NOMO-1 treated with DMSO at 0.1 percent for 48 hours (cell line): ENCODE data around the gene CYB5B.
"Not testable (repeated sequence)": the region's sequence is repeated elsewhere in the genome, so short reads cannot be mapped to it uniquely, and the experiment has no call there.

Source experiments
- DNase-seq: peaks from one replicate; lab custom pipeline; 2025; ENCODE audit not compliant: unreplicated experiment; lab: John Stamatoyannopoulos, UW

The CYB5B gene

DNA sequence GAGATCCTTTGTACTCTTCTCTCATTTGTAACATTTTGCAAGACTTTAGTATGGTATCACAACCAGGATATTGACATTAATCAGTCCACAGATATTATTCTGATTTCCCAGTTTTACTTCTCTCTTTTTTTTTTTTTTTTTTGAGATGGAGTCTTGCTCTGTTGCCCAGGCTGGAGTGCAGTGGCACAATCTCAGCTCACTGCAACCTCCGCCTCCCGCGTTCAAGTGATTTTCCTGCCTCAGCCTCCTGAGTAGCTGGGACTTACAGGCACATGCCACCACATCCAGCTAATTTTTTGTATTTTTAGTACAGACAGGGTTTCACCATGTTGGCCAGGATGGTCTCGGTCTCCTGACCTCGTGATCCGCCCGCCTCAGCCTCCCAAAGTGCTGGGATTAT is 16.6 kb downstream of the CYB5B start:
- not testable (repeated sequence) for DNase-seq

DNA sequence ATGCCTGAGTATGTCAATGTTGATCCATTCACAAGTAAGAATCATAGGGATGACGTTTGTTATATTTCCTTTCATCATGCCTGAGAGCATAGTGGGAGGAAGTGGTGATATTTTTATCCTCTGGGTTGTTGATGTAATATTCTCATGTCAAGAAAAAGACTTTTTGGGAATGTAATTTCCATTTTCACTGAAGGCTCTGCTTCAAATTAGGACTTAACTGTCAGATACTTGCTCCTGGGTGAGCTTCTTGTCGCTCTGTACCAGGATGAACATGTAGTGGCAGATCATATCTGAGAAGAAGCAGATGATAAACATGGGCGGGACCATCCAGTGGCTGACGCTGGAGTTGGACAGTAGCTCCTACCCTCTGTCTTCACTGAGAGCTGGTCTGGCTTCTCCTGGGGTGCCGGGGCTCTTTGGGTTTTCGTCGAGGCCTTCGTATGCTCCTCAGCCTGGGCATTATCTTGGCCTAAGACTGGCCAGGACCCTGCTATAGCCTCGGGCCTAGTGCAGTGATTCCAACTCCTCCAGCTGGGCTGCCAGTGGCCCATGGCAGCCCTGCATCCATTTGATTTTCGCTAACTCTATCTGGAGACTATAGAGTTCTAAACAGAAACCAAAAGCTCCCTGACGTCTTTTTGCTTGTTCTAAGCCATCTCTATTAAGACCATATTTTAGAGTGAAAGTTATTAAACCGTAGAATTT is 19.7 kb downstream of the CYB5B start:
- no peak for DNase-seq

DNA sequence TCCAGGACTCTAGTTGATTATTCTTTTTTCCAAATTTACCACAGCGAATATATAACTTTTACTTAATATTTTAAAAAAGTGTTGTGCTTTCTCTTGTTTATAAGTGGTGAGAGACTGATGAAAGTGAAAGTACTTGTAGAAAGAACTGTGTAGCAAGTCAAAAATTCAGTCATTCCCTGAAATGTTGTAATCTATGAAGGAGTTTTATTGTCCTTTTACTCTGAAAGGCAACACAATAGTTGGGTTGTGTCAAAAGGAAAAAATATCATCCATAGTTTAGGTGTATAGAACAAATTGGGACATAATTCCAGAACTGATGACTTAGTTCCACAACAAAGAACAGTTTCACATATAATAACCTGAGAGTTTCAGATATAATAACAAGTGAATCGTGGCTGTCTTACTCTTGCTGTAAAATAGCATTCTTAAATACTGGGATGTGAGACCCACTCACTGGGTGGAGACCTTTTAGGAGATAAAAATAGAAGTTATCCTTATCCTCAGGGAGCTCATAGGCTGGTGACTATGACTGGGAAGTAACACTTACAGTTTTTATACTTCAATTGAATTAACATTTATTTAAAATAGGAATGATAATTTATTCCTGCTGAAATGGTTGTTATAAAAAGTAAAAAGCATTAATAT is 20.6 kb downstream of the CYB5B start:
- no peak for DNase-seq

DNA sequence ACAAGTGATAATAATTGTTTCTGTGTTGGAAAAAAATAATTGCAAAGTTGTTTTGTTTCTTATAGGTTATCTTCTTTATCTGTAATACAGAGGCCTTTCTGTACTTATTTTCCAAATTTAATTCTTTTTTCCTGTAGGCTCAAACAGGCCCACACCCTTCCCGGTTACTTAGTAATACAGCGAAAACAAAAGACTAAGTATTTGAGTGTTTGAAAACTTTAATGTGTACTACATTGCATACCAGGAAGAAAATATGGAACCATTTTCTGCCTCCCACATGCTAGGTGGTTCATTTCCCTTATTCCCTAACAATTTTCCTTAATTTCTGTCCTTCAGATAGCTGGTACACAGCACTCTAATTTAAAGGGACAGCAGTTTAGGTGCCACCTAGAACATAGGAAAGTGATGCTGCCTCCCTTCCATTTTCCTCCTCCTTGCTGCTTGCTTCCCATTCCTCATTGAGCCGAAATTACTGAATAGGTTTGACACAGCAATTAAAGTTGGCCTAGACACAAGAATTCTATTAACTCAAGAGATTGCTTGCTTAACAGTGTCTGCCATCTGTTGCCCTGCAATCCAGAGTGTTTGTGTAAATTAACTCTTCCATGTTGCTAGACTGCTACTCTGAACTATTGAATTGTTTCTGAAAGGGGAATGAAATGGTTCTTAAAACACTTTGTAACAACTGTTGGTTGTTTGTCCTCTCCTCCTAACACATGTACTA is 24.2 kb downstream of the CYB5B start:
- DNase-seq: no peak

DNA sequence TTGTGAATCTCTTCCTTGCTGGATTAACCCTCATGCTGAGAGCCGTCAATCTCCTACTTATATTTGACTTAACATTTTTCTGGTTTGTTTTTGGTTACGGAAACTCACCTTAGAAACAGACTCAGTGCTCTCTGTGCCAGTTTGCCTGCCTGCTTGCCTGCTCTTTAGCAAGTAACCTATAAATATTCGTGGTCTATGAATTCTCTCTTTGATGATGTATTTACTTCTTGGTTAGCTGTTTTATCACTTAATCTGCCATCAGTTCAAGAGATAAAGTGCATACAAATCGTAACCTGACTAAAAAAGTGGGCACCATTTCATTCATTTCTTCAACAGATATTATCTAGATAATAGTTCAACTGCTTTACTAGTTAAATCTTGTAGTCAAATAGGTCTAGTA is 26.7 kb downstream of the CYB5B start:
- no peak for DNase-seq

DNA sequence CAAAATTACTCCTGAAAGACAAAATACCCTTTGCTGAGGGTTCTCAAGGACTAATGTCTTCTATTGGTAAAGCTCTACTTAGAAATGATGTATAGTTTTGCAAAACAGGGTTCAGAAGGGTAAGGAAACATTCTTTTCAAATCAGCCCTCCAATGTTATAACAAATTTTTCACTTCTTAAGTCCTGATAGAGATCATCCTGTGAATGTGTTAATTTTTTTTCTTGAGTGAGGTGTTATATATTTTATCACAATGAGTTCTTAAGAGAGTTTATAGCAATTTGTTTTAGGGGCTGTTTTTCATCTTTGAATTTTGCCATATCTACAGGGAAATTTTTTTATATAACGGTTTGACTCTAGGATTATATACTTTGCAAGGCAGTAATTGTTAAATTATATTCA is 29.5 kb downstream of the CYB5B start:
- no peak for DNase-seq

DNA sequence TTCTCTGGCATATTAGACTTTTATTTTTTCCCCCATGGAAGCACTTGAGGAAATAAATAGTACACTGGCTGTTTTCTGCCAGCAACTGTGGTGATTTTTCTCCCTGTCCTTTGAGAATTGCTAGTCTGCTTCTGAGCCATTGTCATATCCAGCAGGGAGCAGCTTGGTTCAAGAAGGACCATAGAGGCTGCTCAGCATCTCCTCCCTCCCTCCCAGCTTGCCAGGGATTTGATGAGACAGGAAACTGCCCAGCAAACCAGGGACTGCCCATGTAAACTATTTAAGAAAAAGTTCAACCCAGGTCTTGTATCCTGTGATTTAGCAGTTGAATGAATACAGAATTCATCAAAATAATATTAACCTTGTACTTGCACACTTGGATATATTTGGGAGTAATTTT is 39.5 kb downstream of the CYB5B start:
- DNase-seq: no peak

DNA sequence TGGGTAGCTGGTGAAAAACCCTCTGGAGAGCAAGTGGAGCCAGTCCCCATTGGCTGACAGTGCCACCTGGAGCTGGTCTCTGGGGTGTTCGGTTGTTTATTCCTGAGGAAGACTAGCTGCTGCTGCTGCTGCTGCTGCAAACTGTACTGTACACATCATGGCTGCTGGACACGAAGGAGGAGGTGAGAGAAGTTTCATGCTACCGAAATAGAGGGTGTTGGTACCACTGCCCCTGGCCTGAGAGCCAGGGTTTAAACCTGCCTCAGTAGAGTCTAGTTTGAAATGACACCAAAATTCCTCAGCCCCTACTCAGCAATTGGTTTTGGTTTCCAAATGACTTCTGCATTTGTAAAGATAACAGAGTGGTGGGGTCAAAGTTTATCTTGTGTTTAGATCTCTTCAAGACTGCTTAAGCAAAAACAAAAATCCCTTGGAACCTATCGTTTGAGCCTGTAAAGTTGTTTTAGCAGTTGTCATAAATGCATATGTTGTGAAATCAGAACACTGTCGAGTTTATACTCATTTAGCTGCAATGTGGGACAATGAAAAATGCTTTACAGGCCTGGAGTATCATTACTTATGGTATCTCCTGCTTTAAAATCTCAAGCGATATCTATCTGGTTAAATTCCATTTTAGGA is 40.8 kb downstream of the CYB5B start:
- DNase-seq: peak; percentile 21

DNA sequence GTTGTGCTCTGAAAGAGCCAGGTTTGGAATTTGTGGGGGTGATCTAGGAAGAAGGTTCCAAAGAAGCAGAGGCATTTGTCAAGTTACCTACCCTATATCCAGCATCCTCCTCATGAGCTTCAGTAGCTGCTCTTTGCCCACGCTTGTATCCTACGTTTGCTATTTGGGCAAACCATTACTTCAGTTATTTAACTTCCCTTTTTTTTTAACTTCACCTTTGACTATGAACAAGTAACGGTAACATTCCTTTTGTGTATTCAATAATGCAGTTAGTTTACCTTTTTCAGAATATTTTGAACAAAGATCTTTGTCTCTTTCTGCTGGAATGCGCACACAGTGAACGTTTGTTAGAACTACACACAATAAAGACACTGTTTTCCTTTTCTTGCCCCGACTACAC is 41.5 kb downstream of the CYB5B start:
- DNase-seq: peak; percentile 16

DNA sequence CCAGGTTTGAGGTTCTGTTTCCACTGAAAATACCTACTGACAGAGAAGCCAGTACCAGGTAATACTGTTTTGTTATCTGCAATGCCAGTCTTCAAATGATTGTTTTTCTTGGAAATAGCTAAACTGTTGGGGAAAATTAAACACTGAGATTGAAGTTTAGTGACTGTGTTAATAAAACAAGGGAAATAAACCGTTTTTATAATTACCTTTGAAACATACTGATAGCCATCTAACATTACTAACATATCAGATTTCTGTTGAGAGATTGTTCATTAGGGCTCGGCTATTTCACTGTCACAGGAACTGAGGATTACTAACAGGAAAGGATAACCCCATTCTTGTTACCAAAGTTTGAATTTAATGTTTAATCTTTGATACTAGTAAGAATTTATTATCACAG is 42.1 kb downstream of the CYB5B start:
- DNase-seq: no peak

DNA sequence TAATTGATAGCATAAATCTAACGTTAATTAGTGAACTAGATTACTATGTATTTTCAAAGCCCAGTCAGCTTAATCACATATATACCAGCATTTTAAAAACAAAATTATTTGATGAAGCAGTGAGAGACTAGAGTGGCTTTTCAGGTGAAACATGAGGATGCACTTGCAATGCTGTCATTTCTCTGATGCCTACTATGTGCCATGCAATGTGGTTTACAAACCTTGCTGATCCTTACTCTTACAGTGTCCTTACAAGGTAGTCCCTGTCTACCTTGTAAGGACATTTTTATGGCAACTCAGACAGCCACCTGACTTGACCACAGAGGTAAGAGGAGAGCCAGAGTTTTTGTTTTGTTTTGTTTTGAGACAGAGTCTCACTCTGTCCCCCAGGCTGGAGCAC is 42.7 kb downstream of the CYB5B start:
- DNase-seq: no peak

DNA sequence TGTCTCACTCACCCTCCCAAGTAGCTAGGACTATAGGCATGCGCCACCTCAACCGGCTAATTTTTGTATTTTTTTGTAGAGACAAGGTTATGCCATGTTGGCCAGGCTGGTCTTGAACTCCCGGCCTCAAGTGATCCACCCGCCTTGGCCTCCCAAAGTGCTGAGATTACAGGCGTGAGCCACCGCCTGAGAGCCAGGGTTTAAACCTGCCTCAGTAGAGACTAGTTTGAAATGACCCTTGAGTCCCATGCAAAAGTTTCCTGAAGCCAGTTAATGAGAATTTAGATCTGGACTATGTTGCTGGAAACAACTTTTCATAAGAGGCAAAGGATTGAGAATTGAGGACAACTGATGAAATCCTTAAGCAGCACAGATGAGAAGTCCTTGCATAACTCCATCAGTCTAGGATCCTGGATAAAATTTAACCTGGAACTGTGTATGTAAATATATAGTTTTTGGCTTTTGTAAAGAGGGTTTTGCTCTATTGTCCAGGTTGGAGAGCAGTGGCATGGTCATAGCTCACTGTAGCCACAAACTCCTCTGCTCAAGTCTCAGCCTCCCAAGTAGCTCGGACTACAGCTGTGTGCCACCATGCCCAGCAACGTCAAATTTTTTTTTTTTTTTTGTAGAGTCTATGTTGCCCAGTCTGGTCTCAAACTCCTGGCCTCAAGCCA is 43.2 kb downstream of the CYB5B start:
- no peak for DNase-seq

DNA sequence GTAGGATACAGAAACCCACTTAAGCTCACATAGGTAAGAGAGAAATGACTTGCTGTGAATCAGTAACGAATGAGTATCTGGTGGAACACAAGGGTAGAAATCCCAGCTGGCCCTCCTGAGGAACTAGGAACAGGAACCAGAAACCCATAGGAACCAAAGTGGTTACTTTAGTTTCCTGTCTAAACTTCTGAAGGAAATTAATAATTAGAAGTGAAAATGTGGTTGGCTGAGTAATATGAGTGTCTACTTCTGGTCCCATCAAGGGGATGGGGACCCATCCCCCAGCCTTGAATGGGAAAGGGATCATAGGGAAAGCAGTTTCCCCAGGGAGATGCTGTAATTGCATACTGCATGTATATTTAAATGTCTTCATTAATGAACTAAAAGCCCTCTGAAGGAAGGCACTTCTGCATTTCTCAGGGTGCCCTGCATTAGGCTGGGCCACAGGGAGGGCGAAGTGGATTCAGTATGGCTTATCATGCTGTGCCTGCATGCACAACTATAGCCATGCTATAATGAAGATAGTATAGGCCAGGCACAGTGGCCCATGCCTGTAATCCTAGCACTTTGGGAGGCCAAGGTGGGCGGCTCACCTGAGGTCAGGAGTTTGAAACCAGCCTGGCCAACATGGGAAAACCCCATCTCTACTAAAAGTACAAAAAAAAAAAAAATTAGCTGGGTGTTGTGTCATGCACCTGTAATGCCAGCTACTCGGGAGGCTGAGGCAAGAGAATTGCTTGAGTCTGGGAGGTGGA is 45.6 kb downstream of the CYB5B start:
- DNase-seq: peak; percentile 60

DNA sequence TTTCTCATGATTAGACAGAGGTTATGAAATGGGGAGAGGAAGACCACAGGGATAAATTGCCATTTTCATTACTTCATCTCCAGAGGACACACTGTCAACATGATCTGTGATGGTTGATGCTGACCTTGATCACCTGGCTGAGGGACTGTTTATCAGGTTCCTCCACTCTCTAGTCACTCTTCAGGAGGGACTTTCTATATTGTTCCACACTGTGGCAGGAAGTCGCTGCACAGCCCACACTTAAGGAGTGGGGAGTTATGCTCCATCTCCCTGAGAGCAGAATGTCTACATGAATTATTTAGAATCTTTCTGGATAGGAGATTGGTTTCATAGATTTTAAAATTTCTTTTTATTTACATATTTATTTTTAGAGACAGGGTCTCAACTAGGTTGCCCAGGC is 46.7 kb downstream of the CYB5B start:
- no peak for DNase-seq

DNA sequence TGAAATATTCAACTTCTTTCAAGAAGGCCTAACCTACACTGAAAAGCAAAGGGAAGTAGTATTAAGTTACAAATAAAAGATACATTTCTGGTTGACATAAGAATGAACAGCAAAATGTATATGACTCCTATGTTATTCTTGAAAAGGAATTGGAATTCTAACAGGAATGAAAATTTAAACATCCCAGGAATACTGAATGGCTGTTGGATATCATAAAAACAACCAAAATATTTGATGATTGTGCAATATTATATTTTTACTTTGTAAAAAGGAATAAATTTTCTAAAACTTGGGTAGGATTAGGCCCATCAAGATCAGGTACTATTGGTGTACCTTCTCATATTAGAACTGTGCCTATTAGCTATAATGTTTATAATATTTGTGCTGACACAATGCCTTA is 50.0 kb downstream of the CYB5B start:
- DNase-seq: no peak

DNA sequence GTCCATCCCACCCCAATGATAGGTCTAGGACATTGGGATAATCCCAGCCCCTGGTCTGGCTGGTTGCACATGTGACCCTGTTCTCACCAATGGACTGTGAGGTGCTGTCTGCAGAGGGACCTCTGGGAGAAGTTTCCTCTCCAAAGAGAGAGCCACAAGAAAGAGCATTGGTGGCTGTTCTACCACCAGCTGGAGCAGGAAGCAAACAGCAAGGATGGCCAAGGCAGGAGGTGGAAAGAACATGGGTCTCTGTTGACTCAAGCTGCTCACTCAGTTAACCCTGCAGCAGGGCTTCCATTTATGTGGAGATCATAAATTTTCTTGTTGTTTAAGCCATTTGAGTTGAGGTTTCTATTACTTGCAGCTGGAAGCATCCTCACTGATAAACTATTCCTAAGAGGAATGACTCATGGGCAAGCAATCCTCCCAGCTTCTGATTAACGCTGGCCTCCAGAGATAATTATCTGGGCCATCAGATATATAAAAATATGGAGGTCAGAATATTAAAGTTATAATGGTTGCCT is 52.6 kb downstream of the CYB5B start:
- DNase-seq: no peak

DNA sequence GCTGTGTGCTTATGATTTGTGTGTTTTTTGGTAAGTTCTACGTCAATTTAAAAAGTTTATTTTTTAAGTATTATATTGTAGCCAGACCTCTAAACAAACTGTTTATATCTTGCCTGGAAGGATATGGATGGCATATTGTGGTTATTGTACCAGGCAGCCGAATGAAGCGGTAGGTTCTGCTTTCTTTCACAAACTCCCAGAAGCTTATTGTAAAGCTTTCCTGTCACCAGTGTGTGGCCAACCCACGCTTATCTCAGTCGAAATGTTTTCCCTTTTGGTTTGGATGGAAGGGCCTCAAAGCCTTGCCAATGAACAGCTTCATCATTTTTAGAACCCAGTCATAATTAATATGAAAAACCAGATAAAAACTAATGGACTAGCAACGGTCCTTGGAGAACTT is 53.1 kb downstream of the CYB5B start:
- DNase-seq: no peak

DNA sequence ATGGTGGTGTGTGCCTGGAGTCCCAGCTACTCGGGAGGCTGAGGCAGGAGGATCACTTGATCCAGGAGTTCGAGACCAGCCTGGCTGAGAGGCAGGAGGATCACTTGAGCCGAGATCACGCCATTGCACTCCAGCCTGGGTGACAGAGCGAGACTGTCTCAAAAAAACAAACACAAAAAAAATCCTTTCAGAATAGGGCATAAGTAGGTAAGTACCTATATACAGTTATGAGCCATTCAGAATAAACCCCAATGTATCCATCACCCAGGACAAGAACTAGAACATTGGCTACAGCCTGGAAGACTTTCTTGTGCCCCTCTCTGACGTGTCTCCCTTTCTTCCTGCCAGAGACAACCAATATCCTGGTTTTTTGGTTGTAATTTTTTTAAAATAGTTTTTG is 54.3 kb downstream of the CYB5B start:
- DNase-seq: no peak

DNA sequence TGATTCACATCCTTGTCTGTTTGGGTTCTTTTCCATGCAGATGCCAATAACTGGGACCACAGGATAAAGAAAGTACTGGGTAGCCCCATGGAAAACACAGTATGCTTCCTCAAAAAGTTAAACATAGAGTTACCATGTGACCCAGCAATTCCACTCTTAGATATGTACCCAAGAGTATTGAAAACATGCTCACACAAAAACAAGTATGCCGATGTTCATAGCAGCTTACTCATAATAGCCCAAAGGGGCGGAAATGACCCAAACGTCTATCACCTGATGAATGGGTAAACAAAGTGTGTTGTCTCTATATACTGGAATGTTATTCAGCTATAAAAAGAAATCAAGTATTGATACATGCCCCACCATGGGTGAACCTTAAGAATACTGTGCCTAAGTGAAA is 55.4 kb downstream of the CYB5B start:
- no peak for DNase-seq

DNA sequence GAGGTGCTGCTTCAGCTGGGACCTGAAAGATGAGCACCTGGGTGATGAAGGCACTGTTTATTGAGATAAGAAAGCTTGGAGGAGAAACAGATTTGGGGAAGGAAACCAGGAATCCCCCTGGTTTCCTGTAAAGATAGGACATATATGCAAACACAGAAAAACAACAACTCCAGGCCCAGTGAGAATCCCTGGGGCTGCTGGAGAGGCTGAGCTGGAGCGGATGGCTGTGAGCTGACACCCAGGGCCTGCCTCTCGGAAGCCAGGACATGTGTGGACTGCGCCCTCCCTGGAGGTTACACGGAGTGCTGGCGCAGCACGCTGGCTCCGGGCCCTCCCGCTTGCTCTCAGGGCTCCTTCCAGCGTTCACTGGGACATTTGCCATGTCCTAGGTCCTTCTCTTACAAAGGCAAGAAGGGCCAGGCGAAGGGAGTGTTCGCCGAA is 57.5 kb downstream of the CYB5B start:
- no peak for DNase-seq
